Central memory CD4-positive, alpha-beta T cell (primary cell): ENCODE data around the gene CES4A.
"Not testable (repeated sequence)": the region's sequence is repeated elsewhere in the genome, so short reads cannot be mapped to it uniquely, and the experiment has no call there.

Experiments used
- DNase-seq: peaks from one replicate; pipeline ENCODE4 v3.0.0; 2022
- total RNA-seq, 3 experiments: gene quantifications; one replicate each; lab custom pipeline; 2026; lab: John Stamatoyannopoulos, UW

CES4A gene
- 7.8 to 29.3 (median 19.0) reads per million in 3 experiments for total RNA-seq

DNA sequence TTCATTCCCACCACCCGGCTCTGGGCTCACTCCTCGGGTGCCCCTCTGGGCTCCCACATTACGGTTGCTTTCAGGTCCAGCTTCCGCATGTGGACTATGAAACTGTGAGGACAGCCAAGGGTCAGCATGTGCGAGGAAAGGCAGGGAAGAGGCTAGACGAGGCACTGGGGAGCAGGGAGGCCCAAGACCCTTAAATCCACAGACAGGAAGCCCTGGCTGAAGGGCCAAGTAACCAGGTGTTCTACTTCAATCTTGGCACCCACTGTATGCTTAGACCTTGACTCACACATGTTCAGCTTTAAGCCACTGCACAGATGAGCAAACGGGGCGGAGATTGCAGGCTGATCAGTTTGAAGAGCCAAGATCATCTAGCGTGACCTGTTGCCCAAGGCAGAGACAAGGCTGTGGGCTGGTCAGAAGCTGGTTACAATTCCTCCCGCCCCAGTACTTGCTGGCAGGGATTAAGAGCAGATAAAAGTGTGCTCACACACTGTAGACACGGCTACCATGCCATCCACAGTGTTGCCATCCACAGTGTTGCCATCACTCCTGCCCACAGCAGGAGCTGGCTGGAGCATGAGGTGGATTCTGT is at the start of gene CES4A:
Gene CES4A, plus strand, starts transcription at position 393 of the 592 bp plus-strand sequence. Its CDS starts 184 bp downstream, at position 577.
- no peak for DNase-seq

DNA sequence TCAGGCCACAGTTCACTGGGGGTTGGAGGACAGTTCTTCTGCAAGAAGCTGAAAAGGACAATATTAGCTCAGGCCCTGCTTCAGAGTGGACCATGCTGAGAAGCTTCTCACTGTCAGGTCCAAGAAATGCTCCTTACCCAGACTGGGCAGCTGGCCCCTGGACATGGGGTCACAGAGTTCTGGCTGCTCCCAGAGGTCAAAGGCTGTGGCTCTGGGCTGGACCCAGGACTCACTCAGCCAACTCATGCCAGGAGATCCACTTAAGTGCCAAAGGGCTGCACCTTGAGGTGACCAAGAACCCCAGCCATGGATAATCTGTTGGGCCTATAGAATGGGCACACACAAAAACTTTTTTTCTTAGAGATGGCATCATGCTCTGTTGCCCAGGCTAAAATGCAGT is 49.0 kb upstream of the CES4A start:
- DNase-seq: no peak

DNA sequence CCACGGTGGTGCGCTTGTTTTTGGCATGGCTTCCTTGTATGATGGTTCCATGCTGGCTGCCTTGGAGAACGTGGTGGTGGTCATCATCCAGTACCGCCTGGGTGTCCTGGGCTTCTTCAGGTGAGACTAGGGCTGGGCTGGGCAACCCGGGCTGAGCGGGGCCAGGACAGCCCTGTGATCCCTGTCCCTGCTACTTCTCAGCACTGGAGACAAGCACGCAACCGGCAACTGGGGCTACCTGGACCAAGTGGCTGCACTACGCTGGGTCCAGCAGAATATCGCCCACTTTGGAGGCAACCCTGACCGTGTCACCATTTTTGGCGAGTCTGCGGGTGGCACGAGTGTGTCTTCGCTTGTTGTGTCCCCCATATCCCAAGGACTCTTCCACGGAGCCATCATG is 48.2 kb upstream of the CES4A start:
- no peak for DNase-seq

DNA sequence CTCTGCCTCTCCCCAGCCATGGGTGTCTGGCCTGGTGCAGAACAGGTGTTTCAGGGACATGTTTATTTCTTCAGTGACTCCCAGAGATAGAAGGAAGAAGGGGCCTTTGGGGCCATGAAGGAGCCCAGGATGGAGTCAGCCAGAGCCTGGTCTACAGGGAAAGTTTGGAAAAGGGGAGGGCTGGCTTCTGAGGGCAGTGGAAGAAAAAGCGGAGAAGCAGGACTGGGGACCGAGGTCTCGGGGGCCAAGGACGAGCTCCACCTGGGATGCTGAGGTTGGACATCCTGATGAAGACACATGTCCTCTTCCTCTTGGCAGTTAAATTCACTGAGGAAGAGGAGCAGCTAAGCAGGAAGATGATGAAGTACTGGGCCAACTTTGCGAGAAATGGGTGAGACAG is 45.4 kb upstream of the CES4A start:
- no peak for DNase-seq

DNA sequence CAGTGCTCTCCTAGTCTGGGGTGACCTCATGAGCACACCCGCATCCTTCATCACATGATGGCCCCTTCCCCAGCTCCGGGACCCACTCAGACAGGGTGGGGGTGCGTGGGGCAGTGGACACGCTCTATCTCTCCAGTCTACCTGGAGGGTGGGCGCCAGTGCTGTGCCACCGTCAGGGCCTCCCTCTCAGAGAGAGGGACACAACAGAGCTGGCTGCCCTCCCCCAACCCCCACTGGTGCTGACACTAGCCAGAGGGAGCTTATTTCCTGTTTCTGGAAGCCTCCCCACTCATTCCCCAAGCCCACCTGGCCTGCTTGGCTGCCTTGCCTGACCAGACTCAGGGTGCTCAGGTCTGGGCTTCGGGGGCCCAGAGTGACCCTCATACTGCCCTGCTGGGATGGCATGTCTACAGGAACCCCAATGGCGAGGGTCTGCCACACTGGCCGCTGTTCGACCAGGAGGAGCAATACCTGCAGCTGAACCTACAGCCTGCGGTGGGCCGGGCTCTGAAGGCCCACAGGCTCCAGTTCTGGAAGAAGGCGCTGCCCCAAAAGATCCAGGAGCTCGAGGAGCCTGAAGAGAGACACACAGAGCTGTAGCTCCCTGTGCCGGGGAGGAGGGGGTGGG is 44.8 kb upstream of the CES4A start:
- DNase-seq: no peak

DNA sequence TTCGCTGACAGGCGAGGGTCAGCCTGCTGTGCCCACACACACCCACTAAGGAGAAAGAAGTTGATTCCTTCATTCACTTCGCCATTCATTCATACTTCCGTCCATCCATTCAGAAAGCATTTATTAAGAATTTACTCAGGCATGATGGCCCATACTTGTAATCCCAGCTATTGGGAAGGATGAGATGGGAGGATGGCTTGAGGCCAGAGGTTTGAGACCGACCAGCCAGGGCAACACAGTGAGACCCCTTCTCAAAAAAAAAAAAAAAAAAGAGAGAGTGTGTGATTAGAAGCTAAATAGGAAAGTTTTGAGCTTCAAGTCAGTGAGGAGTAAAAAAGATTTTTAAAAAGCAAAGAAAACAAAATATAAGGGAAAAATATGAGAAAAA is 44.3 kb upstream of the CES4A start:
- no peak for DNase-seq

DNA sequence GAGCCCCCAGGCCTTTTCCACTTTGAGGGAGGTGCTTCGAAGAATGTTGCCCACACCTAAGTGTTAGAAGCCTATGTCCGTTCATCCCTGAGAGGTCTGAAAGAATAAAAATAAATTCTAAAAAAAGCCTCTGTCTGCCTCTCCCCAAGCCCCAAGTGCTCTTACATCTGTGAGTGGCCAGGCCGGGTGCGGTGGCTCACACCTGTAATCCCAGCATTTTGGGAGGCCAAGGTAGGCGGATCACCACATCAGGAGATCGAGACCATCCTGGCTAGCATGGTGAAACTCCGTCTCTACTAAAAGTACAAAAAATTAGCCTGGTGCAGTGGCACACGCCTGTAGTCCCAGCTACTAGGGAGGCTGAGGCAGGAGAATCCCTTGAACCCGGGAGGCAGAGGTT is 43.4 kb upstream of the CES4A start:
- not testable (repeated sequence) for DNase-seq

DNA sequence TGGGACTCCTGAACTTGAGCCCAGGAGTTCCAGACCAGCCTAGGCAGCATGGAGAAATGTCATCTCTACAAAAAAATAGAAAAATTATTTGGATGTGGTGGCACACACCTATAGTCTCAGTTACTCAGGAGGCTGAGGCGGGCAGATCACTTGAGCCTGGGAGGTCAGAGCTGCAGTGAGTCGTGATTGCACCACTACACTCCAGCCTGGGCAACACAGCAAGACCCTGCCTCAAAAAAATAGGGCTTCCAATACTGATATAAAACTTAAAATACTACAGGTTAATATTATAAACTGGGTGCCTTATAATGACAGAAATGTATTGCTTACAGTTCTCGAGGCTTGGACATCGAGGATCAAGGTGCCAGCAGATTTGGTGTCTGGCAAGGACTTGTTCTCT is 42.5 kb upstream of the CES4A start:
- DNase-seq: no peak

DNA sequence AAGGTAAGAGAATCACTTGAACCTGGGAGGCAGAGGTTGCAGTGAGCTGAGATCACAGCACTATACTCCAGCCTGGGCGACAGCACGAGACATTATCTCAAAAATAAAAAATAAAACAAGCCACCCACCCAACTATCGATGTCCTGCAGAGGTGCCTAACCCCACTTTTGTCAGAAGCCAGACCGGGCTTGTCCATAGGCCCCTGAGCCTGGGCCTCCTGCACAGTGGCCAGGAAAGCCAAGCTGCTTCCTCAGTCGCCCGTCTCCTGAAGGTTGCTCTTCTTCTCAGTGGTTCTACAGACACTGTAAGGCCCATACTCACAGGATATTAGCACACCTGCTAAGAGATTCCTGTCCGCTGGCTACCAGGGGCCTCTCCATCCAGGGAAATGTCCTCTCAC is 41.8 kb upstream of the CES4A start:
- no peak for DNase-seq

DNA sequence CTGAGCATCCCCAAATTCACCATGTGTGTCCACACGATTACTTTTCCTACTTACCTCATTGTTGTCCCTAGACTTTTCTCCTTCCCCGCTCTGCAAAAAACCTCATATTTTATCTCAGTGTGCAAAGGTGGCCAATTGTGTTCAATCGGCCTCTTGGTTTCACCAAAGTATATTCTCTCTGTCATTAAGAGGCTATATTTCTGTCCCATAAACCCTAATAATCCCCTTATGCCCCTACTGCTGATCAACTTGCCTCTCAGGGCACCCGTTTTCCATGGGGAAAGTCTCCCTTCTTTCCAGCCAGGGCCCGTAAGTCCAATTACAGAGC is 41.5 kb upstream of the CES4A start:
- DNase-seq: no peak

DNA sequence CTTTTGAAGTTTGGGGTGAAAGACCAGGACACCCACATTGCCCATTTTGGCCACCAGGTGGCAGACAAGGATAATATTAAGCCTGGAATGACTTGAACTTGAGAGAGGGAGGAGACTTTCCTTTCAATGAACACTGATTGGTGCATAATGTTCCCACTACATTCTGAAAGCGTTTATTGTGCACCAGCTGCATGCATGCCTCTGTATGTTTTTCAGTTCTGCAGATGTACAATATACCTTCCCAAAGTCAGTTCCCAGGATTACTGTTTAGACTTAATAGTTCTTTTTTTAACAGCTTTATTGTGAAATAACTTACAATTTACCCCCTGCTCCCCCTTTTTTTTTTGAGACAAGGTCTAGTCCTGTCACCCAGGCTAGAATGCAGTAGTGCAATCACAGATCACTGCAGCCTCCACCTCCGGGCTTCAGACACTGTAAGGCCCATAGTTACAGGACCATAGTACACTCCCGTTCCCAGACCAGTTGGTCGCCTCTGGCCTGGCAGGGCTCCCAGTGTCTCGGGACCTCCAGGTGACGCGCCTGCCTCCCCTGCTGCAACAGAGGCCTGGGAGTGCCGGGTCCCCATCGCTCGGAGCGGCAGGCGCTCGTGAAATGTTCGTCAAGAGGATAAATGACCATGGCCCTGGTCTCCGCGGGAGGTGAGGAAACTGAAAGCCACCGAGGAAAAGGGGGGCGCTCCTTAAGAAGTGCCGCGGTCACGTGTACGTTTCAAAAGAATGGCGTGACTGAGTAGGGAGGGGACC is 40.9 kb upstream of the CES4A start:
- DNase-seq: peak; percentile 77

DNA sequence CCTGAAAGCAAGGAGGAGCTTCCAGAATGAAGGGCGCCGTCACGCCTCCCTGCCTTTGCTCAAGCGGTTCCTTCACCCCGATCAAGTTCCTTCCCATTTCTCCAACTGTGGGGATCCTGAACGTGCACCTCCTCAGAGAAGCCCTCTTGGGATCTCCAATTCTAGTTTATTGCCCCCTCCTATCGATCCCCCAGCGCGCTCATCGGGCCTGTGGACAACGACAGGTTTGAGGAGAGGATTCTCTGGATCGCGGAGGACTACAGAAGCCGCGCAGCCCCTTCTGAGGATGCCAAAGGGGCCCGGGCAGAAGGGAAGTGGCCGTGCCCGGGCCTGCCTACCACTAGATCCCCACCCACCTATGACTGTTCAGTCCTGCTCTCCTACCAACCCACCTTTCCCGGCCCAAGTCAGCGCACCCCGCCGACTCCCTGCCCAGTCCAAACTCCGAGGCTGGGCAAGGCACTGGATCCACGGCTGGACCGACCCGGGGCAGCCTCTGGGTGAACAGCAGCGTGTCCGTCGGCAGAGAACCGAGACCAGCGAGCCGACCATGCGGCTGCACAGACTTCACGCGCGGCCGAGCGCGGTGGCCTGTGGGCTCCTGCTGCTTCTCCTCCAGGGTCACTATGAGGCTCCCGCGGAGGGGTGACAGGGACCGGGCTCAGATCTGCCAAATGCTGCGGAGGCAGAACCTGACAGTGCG is 40.1 kb upstream of the CES4A start:
- no peak for DNase-seq

DNA sequence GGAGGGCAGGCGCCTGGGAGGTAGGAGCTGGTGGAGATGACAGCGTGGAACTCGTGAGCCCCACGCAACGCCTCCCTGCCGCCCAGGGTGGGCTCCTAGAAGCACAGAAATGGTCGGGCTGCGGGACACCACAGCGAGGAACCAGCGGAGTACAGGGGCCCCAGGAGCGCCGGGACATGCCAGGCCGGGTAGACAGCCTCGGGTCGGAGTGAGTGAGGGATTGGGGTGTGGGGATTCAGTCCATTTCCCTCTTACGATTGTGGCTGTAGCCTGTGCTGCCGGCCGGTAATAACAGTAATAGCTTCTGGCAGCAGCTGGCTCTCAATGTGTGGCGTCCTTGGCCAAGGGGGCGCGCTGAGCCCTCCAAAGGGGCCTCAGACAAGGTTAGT is 39.6 kb upstream of the CES4A start:
- no peak for DNase-seq

DNA sequence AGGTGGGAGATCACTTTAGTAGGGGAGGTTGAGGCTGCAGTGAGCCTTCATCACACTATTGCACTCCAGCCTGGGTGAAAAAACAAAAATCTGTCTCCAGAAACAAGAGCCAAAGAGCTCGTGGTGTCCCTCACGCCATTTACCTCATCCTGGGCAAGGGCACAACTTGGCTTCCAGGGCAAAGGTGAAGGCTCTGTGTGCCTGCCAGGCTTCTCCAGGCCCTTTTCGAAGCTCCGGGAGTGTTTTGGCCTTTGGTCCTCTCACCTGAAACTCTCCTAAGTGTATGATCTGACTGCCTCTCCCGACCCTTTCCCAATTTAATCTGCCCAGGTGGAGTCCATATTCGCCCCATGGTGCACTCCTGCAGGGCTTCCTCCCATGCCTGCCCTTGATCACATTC is 38.9 kb upstream of the CES4A start:
- no peak for DNase-seq

DNA sequence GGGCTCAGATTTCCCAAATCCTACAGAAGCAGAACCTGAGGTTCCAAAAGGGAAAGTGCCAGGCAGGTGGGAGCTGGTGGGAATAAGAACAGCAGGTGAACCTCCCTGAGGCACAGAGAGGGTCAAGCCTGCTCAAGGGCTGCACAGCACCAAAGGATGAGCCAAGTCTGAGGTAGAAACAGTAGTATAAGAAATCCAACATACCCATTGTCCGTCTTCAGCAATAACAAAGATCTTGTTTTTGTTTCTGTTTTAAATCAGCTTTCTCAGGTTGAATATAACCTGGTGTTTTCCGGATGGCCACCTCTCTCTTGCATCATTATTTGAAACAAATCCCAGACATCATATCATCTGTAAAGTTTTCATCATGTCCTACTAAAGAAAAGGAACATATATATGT is 38.0 kb upstream of the CES4A start:
- DNase-seq: no peak

DNA sequence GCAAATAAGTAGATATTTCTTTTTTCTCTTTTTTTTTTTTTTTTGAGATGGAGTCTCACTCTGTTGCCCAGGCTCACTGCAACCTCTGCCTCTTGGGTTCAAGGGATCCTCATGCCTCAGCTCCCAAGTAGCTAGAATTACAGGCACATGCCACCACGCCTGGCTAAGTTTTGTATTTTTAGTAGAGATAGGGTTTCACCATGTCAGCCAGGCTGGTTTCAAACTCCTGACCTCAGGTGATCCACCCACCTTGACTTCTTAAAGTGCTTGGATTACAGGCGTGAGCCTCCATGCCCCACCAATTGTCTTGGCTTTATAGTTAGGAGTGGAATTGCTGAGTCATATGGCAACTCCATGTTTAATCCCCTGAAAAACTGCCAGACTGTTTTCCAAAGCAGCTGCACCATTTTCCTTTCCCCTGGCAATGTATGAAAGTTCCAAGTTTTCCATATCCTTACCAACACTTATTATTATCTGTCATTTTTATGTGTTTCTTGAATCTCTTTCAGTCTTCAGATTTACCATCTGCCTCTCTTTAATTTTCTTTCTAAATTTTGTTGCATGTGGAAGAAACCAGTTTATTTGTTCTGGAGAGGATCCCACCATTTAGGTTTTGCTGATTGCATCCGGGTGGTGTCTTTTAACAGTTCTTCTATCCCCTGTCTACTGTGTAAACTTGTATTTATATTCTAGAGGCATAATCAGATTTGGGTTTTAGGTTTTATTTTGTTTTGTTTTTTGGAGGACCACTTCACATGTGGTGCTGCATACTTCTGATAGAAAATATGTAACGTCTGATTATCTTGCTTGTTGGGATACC is 37.2 kb upstream of the CES4A start:
- DNase-seq: no peak

DNA sequence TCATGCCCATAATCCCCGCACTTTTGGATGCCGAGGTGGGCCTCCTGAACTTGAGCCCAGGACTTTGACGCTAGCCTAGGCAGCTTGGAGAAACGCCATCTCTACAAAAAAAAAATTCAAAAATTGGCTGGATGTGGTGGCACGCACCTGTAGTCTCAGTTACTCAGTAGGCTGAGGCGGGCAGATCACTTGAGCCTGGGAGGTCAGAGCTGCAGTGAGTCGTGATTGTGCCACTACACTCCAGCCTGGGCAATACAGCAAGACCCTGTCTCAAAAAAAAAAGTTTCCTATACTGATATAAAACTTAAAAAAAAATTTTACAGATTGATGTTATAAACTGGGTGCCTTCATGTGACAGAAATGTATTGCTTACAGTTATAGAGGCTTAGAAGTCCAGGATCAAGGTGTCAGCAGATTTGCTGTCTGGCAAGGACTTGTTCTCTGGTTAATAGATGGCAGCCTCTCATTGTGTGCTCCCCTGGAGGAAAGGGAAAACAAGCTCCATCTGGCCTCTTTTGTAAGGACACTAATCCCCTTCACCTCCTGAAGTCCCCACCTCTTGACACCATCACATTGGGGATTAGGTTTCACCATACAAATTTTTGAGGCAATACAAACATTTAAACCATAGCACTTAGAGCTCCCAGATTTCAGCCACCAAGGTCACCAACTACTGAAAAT is 35.8 kb upstream of the CES4A start:
- no peak for DNase-seq

DNA sequence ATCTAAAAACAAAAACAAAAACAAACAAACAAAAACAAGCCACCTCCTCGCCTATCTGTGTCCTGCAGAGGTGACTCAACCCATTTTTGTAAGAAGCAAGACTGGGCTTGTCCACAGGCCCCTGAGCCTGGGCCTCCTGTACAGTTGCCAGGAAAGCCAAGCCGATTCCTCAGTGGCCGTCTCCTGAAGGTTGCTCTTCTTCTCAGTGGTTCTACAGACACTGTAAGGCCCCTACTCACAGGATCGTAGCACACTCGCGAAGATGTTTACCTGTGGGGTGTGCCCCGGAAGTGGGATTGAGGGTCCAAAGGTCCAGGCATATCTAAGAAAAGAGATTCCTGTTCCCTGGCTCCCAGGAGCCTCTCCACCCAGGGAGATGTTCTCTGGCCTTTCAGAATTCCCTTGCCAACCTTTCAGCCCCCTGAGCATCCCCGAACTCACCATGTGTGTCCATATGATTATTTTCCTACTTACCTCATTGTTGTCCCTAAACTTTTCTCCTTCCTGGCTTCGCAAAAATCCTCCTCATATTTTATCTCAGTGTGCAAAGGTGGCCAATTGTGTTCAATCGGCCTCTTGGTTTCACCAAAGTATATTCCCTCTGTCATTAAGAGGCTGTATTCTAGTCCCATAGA is 34.8 kb upstream of the CES4A start:
- DNase-seq: no peak

DNA sequence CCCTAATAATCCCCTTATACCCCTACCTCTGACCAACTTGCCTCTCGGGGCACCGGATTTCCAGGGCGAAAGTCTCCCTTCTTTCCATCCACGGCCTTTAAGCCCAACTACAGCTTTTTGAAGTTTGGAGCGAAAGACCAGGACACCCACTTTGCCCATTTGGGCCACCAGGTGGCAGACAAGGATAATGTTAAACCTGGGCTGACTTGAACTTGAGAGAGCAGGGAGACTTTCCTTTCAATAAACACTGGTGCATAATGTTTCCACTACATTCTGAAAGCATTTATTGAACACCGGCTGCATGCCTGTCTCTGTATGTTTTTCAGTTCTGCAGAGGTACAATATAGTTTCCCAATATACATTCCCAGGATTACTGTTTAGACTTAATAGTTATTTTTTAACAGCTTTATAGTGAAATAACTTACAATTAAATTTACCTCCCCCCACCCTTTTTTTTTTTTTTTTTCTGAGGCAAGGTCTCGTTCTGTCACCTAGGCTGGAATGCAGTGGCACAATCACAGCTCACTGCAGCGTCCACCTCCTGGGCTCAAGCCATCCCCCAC is 34.2 kb upstream of the CES4A start:
- peak; percentile 67 for DNase-seq

DNA sequence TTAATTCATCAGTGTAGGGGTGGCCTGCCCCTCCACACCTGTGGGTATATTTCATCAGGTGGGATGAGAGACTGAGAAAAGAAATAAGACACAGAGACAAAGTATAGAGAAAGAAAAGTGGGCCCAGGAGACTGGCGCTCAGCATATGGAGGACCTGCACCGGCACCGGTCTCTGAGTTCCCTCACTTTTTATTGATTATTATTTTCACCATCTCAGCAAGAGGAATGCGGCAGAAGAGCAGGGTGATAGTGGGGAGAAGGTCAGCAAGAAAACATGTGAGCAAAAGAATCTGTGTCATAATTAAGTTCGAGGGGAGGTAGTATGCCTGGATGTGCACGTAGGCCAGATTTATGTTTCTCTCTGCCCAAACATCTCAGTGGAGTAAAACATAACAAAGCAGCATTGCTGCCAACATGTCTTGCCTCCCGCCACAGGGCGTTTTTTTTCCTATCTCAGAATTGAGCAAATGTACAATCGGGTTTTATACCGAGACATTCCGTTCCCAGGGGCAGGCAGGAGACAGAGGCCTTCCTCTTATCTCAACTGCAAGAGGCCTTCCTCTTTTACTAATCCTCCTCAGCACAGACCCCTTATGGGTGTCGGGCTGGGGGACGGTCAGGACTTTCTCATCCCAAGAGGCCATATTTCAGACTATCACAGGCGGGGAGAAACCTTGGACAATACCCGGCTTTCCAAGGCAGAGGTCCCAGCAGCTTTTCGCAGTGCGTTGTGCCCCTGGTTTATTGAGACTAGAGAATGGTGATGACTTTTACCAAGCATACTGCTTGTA is 32.8 kb upstream of the CES4A start:
- not testable (repeated sequence) for DNase-seq

DNA sequence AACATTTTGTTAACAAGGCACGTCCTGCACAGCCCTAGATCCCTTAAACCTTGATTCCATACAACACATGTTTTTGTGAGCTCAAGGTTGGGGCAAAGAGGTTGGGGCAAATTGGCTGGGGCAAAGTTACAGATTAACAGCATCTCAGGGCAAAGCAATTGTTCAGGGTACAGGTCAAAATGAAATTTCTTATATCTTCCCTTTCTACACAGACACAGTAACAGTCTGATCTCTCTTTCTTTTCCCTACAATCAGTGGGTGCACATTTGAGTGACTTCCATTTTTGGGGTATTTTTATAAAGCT is 32.3 kb upstream of the CES4A start:
- DNase-seq: not testable (repeated sequence)
